PFSK-1 (cell line): ENCODE data around the gene HSDL2.

ENCODE experiments used
- FOXP2 ChIP-seq: optimal IDR thresholded peaks from 2 replicates; pipeline ENCODE3; 2011; ENCODE audit warnings: borderline replicate concordance, control low read depth, inconsistent platforms; ENCODE audit not compliant: insufficient read depth; ENCODE audit errors: extremely low read length, extremely low read depth
- POLR2AphosphoS5 ChIP-seq: IDR thresholded peaks from 2 replicates; pipeline ENCODE4 v1.6.1; 2012; ENCODE audit warnings: low read depth, mild to moderate bottlenecking, control low read depth, low read length, moderate library complexity
- SIN3A ChIP-seq: IDR thresholded peaks from 2 replicates; pipeline ENCODE4 v1.6.1; 2012; ENCODE audit warnings: mild to moderate bottlenecking, low read length, moderate library complexity, borderline replicate concordance; ENCODE audit not compliant: insufficient read depth
- TAF1 ChIP-seq: IDR thresholded peaks from 2 replicates; pipeline ENCODE4 v1.6.1; 2012; ENCODE audit warnings: low read length, control low read depth, borderline replicate concordance; ENCODE audit not compliant: insufficient read depth
- TF ChIP-seq, protein P1 (sequence below), 2 experiments: IDR thresholded peaks; 2 replicates each; pipeline versions ENCODE4 v1.6.1 to v1.8.0; 2011 to 2012; ENCODE audit warnings: low read depth in 2 of 2, low read length in 2 of 2, control low read depth in 1 of 2, inconsistent platforms in 1 of 2, mild to moderate bottlenecking in 1 of 2, moderate library complexity in 1 of 2; ENCODE audit not compliant: insufficient read depth in 1 of 2

DNA sequence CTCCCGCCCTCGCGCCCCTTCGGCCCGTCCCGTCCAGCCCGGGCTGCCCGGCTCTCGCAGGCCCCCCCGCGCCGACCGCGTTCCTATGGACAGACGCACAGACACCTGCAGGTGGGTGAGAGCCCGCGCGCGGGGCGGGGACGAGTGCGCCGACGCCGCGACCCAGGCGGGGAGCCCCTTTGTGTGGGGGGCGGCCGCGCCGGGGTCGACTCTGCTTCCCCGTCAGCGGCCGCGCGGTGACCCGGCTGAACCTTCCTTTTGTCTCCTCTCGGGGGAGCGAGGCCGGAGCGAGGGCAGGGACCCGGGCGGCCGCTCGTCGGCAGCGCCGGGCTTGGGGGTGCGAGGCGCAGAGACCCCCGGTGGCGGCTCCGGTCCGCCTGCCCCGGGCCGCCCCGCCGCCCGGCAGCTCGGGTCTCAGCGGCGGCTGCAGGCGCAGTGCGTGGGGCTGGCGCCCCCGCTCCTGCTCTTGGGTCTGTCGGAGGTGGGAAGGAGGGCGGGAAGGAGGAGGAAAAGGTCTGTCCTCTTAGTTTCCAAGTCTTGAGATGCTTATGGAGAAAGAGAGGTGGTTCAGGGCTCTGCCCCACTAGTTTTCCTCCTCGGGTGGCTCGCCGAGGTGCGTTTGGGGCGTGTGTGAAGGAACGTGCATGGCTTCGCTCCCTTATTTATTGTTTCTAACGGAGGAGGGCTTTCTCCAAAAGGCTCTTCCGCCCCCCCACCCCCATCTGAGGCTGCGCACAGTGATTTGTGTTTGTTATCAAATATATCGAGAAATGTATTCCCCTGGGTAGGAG lies 107.3 kb downstream of the HSDL2 start:
- TF ChIP-seq, protein P1, sequence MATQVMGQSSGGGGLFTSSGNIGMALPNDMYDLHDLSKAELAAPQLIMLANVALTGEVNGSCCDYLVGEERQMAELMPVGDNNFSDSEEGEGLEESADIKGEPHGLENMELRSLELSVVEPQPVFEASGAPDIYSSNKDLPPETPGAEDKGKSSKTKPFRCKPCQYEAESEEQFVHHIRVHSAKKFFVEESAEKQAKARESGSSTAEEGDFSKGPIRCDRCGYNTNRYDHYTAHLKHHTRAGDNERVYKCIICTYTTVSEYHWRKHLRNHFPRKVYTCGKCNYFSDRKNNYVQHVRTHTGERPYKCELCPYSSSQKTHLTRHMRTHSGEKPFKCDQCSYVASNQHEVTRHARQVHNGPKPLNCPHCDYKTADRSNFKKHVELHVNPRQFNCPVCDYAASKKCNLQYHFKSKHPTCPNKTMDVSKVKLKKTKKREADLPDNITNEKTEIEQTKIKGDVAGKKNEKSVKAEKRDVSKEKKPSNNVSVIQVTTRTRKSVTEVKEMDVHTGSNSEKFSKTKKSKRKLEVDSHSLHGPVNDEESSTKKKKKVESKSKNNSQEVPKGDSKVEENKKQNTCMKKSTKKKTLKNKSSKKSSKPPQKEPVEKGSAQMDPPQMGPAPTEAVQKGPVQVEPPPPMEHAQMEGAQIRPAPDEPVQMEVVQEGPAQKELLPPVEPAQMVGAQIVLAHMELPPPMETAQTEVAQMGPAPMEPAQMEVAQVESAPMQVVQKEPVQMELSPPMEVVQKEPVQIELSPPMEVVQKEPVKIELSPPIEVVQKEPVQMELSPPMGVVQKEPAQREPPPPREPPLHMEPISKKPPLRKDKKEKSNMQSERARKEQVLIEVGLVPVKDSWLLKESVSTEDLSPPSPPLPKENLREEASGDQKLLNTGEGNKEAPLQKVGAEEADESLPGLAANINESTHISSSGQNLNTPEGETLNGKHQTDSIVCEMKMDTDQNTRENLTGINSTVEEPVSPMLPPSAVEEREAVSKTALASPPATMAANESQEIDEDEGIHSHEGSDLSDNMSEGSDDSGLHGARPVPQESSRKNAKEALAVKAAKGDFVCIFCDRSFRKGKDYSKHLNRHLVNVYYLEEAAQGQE (IDR thresholded peaks at IDR 0.05; ENCODE audit: insufficient read depth in 1 of 2, low read depth in 2 of 2, low read length in 2 of 2): no peak
- TF ChIP-seq POLR2AphosphoS5 (no peak; the same call in 1 of the 2 replicates), SIN3A (peak; percentile 65; the same call in 1 of the 2 replicates), TAF1 (no peak), FOXP2 (no peak)
